Subcutaneous adipose tissue (tissue), 4 donors: Measurements from ENCODE around the gene ARMCX4. TPM values are rescaled to one million over a fixed set of nuclear protein-coding genes. Genes with fewer than 3 reads are reported as not detected.

Experiments
- total RNA-seq, 4 donors: library from RNA; depleted of rRNA; stranded (reverse); fragments of >200 nt; gene quantifications; one replicate each; pipeline ENCODE4 v1.1.0, GENCODE V29; 2016
- TF ChIP-seq, protein P1 (sequence below): fragments of 450-650 bp; IDR thresholded peaks from one replicate; pipeline ENCODE4 v1.5.1; 2016; ENCODE audit warnings: low read depth, mild to moderate bottlenecking, control low read depth, antibody characterized with exemption, moderate library complexity

ARMCX4 gene
- total RNA-seq, 4 donors from 2014 or later: 7.1 to 19.8 (median 12.1) TPM

DNA sequence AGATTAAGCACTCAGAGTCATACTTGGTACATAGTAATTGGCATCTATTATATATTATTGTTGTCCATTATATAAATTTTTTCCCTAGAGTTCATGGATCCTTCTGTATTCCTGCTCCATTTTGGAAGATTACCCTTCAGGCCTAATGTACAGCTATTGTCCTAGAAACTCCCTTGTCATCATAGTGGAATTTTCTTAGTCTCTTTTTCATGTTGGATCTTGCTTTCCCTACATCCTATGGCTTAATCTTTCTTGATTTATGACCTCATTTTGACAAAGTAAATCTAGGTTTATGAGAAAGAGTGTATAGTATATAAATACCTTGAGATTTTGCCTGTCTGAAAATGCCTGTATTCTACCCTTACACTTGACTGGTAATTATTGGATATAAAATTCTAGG lies 22.1 kb downstream of the ARMCX4 start:
- TF ChIP-seq, protein P1, sequence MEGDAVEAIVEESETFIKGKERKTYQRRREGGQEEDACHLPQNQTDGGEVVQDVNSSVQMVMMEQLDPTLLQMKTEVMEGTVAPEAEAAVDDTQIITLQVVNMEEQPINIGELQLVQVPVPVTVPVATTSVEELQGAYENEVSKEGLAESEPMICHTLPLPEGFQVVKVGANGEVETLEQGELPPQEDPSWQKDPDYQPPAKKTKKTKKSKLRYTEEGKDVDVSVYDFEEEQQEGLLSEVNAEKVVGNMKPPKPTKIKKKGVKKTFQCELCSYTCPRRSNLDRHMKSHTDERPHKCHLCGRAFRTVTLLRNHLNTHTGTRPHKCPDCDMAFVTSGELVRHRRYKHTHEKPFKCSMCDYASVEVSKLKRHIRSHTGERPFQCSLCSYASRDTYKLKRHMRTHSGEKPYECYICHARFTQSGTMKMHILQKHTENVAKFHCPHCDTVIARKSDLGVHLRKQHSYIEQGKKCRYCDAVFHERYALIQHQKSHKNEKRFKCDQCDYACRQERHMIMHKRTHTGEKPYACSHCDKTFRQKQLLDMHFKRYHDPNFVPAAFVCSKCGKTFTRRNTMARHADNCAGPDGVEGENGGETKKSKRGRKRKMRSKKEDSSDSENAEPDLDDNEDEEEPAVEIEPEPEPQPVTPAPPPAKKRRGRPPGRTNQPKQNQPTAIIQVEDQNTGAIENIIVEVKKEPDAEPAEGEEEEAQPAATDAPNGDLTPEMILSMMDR: no peak

GRCh38 chrX:101507986-101508385 lies 22.7 kb downstream of the ARMCX4 start:
- TF ChIP-seq, protein P1: no peak

DNA sequence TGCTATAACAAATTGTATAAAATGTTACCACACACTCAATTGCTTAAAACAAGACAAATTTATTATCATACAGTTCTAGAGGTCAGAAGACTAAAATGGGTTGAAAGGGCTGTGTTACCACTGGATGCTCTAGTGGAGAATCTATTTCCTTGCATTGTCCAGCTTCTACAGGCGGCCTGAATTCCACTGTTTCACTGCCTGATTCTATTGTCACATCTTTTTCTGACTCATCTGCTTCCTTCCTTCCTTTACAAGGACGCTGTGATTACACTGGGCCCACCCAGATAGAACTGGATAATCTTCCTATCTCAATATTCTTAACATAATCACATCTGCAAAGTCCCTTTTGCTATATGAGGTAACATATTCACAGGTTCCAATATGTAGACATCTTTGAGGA lies 45.7 kb downstream of the ARMCX4 start:
- TF ChIP-seq, protein P1: no peak

Other genes starting within 250 kb of the ARMCX4 start
- gene TAF7L, start 194.1 kb upstream of the ARMCX4 start, total RNA-seq: under 1 TPM in 1 of 4 donors, not detected in 3; 0.17 TPM
- gene TIMM8A, start 136.7 kb upstream of the ARMCX4 start, total RNA-seq: 1 to 10 TPM; 4.2 to 9.0 (median 5.9) TPM
- gene BTK, start 99.3 kb upstream of the ARMCX4 start, total RNA-seq: 10 to 100 TPM in 3 of 4 donors, 1 to 10 TPM in 1; 9.5 to 45.7 (median 19.6) TPM
- 1,000 to 10,000 TPM in 3 of 4 donors, 100 to 1,000 TPM in 1; 559 to 2,041 (median 1,502) TPM for gene RPL36A, start 94.4 kb upstream of the ARMCX4 start, total RNA-seq
- 10 to 100 TPM; 22.0 to 79.9 (median 32.4) TPM for gene GLA, start 77.5 kb upstream of the ARMCX4 start, total RNA-seq
- 10 to 100 TPM; 34.5 to 75.0 (median 43.2) TPM for gene HNRNPH2, start 77.2 kb upstream of the ARMCX4 start, total RNA-seq
- gene ARMCX1, start 65.1 kb downstream of the ARMCX4 start, total RNA-seq: 10 to 100 TPM; 23.2 to 45.6 (median 36.6) TPM
- gene ARMCX6, start 132.5 kb downstream of the ARMCX4 start, total RNA-seq: 10 to 100 TPM in 3 of 4 donors, 1 to 10 TPM in 1; 3.8 to 32.3 (median 16.5) TPM
- 10 to 100 TPM; 47.3 to 58.5 (median 53.9) TPM for gene ARMCX3, start 137.7 kb downstream of the ARMCX4 start, total RNA-seq
- gene ARMCX2, start 174.4 kb downstream of the ARMCX4 start, total RNA-seq: 10 to 100 TPM in 3 of 4 donors, 1 to 10 TPM in 1; 8.8 to 33.0 (median 14.2) TPM